HK-2 (cell line): Measurements from ENCODE around the gene MALL.
"Not testable (repeated sequence)": the region's sequence is repeated elsewhere in the genome, so short reads cannot be mapped to it uniquely, and the experiment has no call there.

Experiments
- DNase-seq: peaks from one replicate; pipeline ENCODE4 v3.0.0-alpha.2; 2018; ENCODE audit not compliant: unreplicated experiment

The MALL gene

GRCh38 chr2:110120171-110121051, 4.8 kb upstream of the MALL start:
- DNase-seq = no peak

GRCh38 chr2:110116033-110116710, 550 bp upstream of the MALL start:
- peak; percentile 58 for DNase-seq

DNA sequence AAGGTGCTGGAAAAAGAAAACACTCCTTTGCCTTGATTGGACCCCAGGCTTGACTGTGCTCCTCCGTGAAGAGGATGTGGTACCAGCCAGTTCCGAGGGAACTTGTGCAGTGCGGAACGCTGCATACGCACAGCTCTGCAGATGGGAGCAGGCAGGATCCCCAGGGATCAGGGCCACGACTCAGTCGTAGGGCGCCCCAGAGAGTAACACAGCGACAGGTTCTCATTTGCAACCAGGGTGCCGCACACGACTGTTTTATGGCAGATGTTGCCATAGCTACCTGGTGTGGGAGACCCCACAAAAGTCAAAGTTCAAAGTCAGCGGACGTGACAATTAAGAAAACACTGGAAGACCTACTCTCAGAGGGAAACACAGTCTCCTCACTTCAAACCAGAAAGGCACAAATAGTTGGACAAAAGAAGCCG, 779 bp downstream of the MALL start:
- peak; percentile 10 for DNase-seq

- DNase-seq = peak; percentile 47
Measured at GRCh38 chr2:110113961-110114591, 1.5 kb downstream of the MALL start.

DNA sequence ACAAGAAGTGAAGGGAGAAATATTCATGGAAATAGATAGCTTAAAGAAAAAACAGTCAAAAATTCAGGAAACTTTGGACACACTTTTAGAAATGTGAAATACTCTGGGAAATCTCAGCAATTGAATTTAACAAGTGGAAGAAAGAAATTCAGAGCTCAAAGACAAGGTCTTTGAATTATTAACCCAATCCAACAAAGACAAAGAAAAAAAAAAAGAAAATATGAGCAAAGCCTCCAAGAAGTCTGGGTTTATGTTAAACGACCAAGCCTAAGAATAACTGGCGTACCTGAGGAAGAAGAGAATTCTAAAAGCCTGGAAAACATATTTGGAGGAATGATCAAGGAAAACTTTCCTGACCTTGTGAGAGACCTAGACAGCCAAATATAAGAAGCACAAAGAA, 7.3 kb downstream of the MALL start:
- not testable (repeated sequence) for DNase-seq

DNA sequence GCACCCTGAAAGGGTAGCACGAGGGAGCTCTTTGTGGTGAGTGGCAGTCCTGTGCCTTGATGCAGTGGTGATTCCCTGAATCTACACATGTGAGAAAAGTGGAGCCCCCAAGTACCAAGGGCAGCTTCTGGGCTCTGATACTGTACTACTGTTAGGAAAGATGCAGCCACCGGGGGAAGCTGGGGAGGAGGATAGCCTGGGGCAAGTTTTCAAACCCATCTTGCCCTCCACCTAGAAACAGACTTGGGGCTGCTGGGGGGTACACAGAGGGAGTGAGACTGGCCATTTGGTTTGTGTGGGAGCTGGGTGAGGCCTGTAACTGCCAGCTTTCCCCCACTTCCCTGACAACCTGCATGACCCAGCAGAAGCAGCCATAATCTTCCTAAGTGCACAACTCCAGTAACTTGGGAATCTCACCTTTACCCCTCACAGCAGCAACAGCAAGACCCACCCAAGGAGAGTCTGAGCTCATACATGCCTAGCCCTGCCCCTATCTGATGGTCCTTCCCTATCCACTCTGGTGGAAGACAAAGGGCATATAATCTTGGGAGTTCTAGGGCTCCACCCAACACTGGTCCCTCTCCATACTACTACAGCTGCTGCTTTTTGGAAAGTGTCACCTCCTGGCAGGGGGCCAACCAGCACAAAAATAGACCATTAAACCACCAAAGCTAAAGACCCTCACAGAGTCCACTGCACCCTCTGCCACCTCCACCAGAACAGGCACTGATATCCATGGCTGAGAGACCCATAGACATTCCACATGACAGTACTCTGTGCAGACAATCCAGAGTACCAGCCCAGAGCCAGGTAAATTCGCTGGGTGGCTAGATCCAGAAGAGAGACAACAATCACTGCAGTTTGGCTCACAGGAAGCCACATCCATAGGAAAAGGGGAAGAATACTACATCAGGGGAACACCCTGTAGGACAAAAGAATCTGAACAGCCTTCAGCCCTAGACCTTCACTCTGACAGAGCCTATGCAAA, 8.2 kb downstream of the MALL start:
- DNase-seq = no peak

- DNase-seq = peak; percentile 18
Measured at GRCh38 chr2:110106642-110107041, 9.0 kb downstream of the MALL start.

GRCh38 chr2:110105608-110106467, 9.8 kb downstream of the MALL start:
- peak; percentile 62 for DNase-seq

DNA sequence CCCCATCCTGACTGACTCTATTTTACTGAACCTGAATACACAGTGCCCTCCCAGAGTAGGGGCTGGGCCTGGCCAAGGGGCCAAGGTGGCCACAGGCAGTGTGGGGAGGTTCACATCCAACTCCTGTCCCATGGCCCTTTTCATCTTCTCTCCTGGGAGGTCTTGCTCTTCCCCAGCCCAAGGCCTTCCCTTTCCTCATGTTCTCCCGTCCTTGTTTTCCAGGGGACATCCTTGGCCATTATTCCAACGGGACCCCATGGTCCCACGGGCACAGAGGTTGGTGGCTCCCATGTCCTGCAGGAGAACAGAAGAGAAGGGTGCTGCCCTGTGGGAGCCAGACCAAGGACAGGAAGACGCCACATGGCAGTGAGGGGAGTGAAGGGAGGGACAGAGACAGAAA, 10.4 kb downstream of the MALL start:
- no peak for DNase-seq

GRCh38 chr2:110104025-110104771, 11.4 kb downstream of the MALL start:
- peak; percentile 80 for DNase-seq

DNA sequence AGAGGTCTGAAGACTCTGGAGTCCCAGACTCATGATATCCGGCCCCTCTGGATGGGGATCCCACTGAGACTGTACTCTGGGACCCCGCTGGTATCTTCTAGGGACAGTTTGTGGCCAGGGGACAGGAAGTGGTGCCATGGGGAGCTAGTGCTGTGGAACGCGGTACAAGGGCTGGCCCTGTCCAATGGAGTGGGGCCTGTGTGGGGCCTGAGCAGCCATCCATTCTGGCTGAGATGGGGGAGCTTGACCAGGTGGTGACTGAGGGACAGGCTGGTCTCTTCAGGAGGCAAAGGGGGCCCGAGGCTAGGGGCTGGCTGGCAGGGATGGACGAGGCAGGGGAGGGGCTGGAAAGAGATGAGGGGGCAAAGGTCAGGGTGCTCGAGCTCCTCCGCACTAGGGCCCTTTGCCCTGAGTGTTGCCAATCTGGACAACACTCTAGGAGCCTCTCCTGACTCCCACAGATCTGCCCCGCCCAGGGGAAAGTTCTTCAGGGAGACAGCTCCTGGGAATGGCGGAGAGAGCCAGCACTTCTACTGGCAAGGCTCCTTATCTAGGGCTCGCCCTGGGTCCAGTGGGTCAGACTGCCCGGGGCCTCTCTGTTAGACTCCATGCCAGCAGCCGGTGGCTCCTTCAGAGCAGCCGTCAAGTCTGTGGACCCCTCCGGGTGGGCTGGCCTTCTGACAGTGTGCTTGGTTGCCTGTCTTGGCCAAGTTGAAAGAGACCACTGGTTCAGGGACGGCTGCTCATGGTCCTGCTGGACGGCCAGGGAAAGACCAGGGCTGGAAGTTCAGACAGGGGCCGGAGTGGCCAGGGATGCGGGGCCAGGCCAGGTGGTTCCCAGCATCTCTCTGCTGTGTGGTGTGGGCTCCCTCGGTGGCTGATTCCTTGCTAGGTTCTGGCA, 12.3 kb downstream of the MALL start:
- peak; percentile 6 for DNase-seq

GRCh38 chr2:110101901-110102803, 13.5 kb downstream of the MALL start:
- peak; percentile 76 for DNase-seq

GRCh38 chr2:110101280-110101844, 14.3 kb downstream of the MALL start:
- peak; percentile 98 for DNase-seq

DNA sequence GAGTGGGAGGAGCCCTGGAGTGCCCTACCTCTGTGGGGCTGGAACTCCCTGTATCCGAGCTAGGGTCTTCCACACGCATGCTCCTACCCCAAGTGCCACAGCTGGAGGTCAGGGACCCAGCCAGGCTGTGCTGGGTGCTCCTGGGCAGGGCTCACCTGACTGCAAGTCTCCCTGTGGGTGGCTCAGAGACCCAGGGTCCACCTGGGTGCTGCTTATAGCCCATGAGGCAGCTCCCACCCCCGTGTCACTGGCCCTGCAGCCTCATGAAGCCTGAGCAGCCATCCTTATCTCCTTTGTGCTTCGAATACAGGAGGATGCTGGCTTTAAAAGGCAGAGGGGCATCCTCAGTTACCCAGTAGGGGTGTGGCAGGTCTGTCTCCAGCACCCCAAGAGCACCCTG, 14.7 kb downstream of the MALL start:
- DNase-seq = not testable (repeated sequence)

- peak; percentile 4 for DNase-seq
Measured at GRCh38 chr2:110100480-110100879, 15.1 kb downstream of the MALL start.

- no peak for DNase-seq
Measured at GRCh38 chr2:110099471-110100225, 16.0 kb downstream of the MALL start.
